ENCODE data around the gene APOC3.

Gene APOC3

GRCh38 chr11:116873381-116873780, 43.7 kb downstream of the APOC3 start:
- no peak for DNase-seq (ENCODE audit: low read depth in 2 of 2, low spot score in 1 of 2)

- no peak for DNase-seq (ENCODE audit: low read depth in 2 of 2, low spot score in 1 of 2)
Measured at GRCh38 chr11:116874251-116874650, 44.5 kb downstream of the APOC3 start.

- no peak for DNase-seq (ENCODE audit: low read depth in 2 of 2, low spot score in 1 of 2)
Measured at GRCh38 chr11:116875194-116875593, 45.5 kb downstream of the APOC3 start.

GRCh38 chr11:116876656-116877055, 46.9 kb downstream of the APOC3 start:
- DNase-seq (ENCODE audit: low read depth in 2 of 2, low spot score in 1 of 2): no peak

- DNase-seq (ENCODE audit: low read depth in 2 of 2, low spot score in 1 of 2): no peak
Measured at GRCh38 chr11:116879800-116880625, 50.3 kb downstream of the APOC3 start.

GRCh38 chr11:116881143-116881542, 51.4 kb downstream of the APOC3 start:
- DNase-seq (ENCODE audit: low read depth in 2 of 2, low spot score in 1 of 2): no peak

- DNase-seq (ENCODE audit: low read depth in 2 of 2, low spot score in 1 of 2): no peak
Measured at GRCh38 chr11:116882386-116882785, 52.7 kb downstream of the APOC3 start.

Measured in stimulated activated CD8-positive, alpha-beta memory T cell treated with anti-CD3 and anti-CD28 coated beads, Interleukin-4, amount 100 ng/mL, for 1 hour (primary cell).